GM19043 (cell line): ENCODE results near the gene SPPL3.

ENCODE experiments used
- ATAC-seq: cut with Tn5 transposase; IDR thresholded peaks from one replicate; pipeline ENCODE4 v1.9.1; 2021; ENCODE audit warnings: low read depth; ENCODE audit not compliant: unreplicated experiment

The SPPL3 gene

GRCh38 chr12:120879102-120879501, 25.1 kb downstream of the SPPL3 start:
- ATAC-seq = no peak

- no peak for ATAC-seq
Observed at GRCh38 chr12:120874547-120875245, 29.5 kb downstream of the SPPL3 start.

GRCh38 chr12:120873226-120873625, 30.9 kb downstream of the SPPL3 start:
- no peak for ATAC-seq

- no peak for ATAC-seq
Observed at GRCh38 chr12:120872487-120872886, 31.7 kb downstream of the SPPL3 start.

- ATAC-seq = no peak
Observed at GRCh38 chr12:120870415-120870814, 33.7 kb downstream of the SPPL3 start.

- no peak for ATAC-seq
Observed at GRCh38 chr12:120869376-120869775, 34.8 kb downstream of the SPPL3 start.

- no peak for ATAC-seq
Observed at GRCh38 chr12:120866108-120866507, 38.0 kb downstream of the SPPL3 start.

GRCh38 chr12:120865098-120865497, 39.1 kb downstream of the SPPL3 start:
- no peak for ATAC-seq

- ATAC-seq = no peak
Observed at GRCh38 chr12:120862664-120863063, 41.5 kb downstream of the SPPL3 start.

GRCh38 chr12:120861074-120861795, 42.9 kb downstream of the SPPL3 start:
- no peak for ATAC-seq

GRCh38 chr12:120858306-120859088, 45.7 kb downstream of the SPPL3 start:
- ATAC-seq = no peak

GRCh38 chr12:120856980-120857379, 47.2 kb downstream of the SPPL3 start:
- ATAC-seq = no peak

- ATAC-seq = no peak
Observed at GRCh38 chr12:120855823-120856588, 48.2 kb downstream of the SPPL3 start.

GRCh38 chr12:120854804-120855203, 49.4 kb downstream of the SPPL3 start:
- no peak for ATAC-seq

GRCh38 chr12:120853188-120853587, 51.0 kb downstream of the SPPL3 start:
- no peak for ATAC-seq

- no peak for ATAC-seq
Observed at GRCh38 chr12:120851944-120852343, 52.2 kb downstream of the SPPL3 start.

GRCh38 chr12:120851444-120851843, 52.7 kb downstream of the SPPL3 start:
- no peak for ATAC-seq

- no peak for ATAC-seq
Observed at GRCh38 chr12:120849765-120850164, 54.4 kb downstream of the SPPL3 start.

- peak; percentile 48 for ATAC-seq
Observed at GRCh38 chr12:120847814-120848213, 56.3 kb downstream of the SPPL3 start.

GRCh38 chr12:120847392-120847791, 56.8 kb downstream of the SPPL3 start:
- peak; percentile 19 for ATAC-seq

GRCh38 chr12:120846721-120847120, 57.4 kb downstream of the SPPL3 start:
- no peak for ATAC-seq
